Hippocampal formation (tissue), 2 donors: ENCODE data around the gene PDLIM5.
"Not testable (repeated sequence)": the region's sequence is repeated elsewhere in the genome, so short reads cannot be mapped to it uniquely, and the experiment has no call there.

ENCODE experiments used
- DNase-seq, 2 donors: peaks; one replicate each; lab custom pipeline; 2025; lab: John Stamatoyannopoulos, UW

Gene PDLIM5

DNA sequence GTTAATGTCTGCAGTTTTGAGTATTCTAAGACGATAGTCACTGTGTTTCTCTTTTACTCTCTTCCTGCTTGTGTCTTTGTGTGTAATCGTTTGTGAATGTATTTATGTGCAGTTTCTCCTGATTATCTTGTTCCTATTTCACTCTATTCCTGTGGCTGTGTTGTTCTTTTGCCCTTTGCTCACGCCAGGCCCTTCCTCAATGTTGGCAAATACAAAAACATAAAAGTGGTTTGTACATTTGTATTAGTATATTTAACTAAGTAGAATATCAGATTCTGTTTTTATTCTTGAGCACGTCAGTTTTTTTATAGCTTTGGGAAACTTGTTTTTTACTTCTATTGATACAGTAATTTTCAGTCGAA is 198.4 kb downstream of the PDLIM5 start:
- DNase-seq, result no peak

DNA sequence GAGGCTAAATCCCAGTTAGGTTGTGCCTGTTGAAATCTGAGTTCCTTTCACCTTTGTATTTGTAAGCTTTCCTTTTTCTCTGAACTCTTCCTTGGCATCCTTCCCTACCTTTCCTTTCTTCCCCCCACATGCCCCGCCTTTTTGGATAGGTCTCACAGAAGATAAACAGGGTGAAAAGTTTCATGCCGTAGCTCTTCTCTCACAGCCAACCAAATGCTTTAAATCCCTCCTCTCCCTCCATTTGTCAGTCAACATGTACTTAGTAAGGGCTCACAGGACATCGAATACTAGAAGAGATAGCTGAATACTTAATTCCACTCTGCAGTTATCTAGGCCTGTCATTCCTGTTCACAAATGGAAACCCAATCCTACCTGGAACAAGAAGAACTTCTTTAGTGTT is 198.9 kb downstream of the PDLIM5 start:
- DNase-seq, result no peak

DNA sequence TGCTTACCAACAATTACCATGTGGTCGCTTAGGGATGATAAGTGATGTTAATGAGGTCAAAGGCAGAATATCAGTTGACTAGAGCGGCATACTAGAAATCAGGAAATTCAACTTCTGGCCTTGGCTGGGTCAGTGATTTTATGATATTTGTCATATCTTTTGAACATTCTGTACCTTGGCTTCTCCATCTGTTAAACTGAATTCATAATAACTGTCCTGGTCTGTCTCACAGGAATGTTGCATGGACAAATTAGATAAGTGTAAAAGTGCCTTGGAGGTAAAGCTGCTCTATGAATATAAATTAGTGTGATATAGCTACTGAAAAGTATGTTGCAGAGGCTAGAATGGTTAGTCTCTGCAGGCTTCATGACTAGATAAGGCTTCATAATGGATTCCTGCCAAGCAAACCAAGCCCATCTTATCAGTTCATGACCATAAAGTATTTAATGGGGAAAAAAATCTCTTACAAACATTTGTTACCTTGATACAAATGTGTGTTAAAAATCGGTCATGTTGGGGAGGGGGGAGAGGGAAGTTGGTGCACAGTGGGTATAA is 201.4 kb downstream of the PDLIM5 start:
- no peak for DNase-seq

DNA sequence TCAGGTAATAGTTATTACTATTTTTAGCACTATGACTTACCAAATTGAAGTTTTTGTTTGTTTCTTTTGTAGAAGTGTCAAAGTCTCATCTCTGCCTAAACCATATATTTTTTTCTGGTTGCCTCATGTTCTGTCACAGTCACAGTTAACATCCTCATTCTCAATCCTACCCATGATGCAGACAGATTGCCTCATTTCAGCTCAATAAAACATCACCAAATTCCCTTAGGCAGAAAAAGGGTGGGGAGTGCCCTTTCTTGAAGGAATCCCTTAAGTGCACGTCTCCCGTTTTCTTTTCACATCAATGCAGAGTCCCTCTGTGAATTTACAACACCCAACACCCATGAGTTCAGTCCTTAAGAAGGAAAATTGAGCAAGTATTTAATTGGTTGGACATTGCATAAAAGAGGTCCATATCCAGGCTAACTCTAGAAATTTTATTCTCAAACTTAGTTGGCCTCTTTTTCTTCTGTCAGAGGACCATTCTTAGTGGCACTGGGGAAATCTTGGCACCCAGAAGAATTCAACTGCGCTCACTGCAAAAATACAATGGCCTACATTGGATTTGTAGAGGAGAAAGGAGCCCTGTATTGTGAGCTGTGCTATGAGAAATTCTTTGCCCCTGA is 202.4 kb downstream of the PDLIM5 start:
- no peak for DNase-seq

DNA sequence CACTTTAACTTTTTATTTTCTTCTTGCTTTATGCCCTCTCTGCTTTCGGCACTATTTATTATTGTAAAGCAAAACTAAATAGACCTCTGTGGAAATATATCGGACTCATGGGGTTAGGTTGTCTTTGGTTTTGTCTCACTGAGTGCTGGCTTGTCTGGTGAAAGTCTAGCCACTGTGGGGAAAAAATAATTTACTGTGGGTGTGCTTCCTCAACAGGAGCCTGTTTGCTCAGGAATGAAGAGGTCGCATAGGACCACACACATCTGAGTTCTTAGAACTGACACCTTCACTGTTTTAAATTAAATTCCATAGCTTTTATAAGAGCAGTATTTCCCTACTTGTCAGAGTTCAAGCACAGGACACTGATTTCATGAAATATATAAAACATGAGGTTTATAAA is 203.0 kb downstream of the PDLIM5 start:
- no peak for DNase-seq

DNA sequence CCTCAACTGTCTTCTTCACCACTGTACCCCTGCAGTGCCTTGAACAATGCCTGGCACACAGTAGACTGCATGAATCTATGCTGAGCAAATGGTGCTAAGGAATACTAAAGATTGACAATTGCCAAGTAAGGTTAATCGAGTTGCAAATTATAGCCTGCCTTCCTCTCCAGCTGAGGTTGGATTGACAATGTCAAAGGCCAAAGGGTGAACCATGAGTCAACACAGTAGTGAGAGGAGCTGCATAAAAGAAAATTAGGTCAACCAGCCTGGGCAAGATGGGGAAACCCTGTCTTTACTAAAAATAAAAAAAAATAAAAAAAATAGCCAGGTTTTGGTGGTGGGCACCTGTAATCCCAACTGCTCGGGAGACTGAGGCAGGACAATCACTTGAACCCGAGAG is 208.9 kb downstream of the PDLIM5 start:
- no peak for DNase-seq

DNA sequence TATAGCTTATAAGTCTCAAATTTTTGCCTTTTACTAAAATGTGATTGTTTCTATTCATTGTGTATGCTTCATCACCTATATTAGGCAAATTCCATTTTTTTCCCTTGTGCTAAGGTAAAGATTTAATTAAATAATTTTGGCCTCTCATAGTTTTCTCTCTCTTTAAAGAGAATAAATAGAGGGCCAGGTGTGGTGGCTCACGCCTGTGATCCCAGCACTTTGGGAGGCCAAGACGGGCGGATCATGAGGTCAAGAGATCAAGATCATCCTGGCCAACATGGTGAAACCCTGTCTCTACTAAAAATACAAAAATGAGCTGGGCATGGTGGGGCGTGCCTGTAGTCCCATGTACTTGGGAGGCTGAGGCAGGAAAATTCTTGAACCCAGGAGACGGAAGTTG is 213.3 kb downstream of the PDLIM5 start:
- not testable (repeated sequence) for DNase-seq

DNA sequence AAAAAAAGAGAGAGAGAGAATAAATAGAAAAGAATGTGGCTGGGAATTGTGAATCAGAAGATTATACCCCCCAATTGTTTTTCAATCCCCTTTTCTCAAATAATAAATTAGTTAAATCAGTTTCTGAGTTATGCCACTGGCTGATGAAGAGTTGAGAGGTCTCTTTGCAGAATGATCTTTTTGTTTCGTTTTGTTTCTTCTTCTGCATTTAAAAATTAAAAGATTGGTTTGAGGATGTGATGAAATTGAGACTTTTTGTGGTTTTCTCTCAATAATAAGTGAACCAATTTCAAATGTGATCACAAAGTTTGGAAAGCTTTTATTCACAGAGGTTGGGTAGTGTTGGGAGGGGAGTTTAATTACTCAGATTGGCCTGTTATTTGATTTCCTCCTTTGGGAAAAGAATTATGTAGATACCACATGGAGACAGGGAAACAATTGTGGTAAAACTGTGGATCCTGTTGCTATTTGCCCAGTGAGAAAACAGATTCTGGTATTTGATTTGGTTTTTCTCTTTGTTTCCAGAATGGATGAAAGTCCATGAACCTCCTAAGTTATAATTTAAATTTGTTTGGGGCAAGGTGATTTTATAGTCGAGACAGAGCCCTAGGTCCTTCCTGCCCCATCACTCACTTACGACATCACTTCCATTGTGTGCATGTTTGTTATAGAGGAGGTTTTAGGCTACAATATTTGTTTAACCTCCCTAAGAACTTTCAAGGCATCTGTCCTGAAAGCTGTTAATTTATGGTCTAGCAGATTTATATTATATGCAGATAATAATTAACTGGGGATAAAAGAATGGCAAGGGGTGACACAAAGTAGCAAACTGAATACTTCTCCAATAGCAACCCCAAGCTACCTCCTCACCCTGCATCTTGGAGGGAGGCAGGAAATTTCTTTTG is 214.0 kb downstream of the PDLIM5 start:
- DNase-seq, result no peak

DNA sequence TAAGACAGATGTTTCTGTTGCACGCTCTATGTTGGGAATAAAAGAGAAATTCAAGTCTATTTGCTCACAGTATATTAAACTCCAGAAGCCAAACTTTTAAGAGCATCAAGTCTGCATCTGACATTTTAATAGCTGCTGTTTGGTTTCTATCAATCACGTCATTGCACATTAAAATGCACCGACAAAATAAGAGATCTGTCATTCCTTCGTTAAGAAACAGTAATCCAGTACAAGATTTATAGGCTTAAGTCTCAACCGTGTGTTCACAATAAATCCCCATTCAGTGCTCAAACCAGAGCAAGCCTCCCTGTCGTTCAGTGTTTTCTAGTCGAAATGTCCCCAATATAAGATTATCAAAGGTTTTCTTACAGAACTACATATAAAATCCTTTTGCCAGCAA is 217.0 kb downstream of the PDLIM5 start:
- no peak for DNase-seq

DNA sequence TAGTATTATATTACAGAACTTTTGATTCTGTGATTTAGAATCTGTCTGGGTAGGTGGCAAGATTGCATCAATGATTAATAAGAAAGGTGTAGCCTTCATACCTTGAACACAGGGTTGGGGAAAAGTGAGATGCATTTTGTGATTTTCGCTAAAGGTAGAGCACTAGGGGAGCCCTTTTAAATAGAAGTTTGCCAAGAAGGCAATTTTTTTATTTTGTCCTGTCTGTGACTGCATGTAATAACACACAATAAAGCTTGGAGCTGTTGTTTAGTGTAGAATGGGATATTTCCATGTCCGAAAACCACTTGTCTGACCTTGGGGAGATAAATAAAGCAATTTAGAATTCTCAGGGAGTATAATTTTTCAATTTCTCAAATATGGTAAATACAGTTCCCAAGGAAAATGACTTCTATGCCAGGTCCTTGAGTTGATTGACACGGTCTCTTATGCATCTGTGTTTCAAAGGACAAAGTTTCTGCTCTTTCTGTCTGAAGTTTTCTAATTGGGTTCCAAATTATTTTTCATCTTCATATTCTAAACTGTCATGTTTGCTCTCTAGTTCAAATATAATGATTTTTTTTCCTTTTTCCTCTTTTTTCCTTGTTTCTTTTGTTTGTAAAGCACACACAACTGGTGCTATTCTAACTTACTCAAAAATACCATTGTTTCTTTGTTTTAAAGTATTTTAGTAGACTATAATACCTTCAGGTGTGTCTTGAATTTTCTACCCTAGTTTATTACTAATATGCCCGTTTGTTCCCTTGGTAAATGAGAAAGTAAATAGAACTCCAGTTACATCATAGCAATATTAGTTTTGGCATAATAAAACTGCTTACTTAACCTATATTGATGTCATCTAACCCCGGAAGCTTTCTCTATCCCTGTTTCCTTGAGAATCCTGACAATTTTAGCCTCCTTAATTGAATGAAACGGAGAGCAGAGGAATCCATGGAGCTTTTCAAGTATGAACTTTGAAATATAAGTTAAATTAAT is 218.2 kb downstream of the PDLIM5 start:
- no peak for DNase-seq

DNA sequence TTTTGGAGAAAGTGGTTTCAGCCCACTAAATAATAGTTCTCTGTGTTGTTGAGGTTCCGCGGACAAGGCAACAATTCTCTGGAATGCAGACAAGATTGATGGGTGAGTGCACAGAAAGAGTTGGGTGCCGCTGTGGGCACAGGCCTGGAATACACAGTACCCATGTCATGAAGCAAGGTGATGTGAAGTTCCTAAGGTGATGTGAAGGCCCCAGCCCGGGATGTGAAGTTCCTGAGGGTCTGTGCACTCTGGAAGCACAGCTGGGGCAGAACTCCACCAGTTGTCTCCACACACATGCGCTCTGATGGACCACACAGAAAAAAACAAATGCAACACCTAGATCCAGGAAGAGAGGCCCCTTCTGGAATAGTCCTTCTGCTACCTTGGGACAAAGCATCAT is 219.4 kb downstream of the PDLIM5 start:
- DNase-seq, result no peak

DNA sequence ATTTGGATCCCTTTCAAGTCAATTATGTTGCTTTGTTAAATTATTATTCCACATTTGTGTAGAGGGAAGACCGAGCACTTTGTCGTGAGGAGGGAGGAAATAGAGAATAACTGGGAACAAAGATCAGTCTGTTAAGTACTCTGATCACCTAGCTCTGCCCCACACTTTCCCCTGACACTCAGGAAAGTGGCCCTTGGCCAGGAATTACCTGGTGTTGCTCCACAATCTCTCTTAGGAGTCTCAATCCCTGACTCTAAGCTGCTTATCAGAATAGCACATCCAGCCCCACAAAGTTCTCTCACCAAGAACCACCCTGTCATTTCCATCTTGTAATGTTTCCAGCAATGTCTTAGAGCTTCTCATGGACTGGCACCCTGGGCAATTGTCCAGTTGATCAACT is 222.2 kb downstream of the PDLIM5 start:
- DNase-seq, result no peak

DNA sequence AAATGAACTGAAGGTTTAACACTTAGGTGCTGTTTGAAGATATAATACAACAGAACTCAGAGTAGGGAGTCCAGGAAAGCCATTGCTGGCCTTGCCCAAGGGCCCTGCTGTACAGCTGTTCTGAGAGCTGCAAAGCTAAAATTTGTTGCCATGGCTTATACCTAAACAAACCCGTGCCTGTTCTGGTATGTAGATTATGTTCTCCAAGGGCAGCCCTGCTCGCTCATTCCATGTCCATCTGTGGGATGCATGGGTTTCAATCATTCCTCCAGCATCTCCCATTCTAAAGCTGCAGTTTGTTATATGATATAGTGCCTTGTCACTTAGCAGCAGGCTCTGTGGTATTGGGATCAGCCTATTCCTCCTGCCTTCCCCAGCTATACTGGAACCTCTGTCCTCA is 225.2 kb downstream of the PDLIM5 start:
- DNase-seq, result no peak

DNA sequence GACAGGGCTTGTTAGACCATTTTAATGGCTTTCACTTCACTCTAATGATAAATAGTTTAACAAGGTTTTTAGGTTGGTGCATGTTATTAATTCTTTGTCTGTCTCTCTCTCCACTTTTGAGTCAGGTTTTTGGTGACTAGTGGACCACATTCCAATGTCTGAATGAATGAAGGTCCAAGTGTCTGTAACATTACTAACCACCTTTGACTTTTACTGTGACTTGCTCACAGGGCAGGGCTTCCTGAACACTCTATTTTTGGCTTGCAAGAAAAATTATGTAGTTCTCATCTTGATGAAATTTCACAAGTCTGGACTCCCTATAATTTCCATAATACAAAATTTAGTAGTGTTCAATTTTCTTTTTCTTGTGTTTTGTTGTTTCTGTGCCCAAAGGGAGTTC is 227.2 kb downstream of the PDLIM5 start:
- DNase-seq, result no peak

DNA sequence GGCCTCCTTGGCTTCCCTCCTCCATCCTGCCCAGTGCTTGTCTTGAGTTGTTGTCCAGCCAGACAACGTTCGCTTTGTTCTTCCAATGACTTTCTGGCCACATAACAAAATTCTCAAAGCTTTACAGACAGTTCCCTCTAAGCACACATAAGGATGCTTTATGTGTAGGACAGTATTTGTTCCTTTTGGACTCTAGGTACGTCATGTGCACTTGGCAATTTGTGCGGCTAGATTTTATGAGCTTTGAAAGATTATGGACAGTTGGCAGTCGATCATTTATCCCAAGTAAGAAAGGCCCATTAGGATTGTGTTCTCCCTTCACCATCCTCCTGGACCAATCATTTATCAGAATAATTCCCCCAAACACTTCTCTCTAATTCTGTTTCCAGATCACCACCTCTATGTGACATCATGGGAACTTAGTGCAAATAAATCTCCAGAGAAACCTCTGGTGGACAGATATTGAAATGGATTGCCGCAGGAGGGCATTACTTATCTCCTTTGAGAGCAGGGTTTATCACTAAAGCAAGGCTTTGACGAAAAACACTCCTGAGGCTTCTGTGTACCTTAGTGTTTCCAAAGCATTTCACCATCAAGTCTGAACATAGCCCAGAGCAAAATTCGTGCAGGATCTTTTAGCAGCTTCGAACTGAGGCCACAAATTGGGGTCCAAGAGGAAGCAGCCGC is 228.6 kb downstream of the PDLIM5 start:
- DNase-seq, result no peak

DNA sequence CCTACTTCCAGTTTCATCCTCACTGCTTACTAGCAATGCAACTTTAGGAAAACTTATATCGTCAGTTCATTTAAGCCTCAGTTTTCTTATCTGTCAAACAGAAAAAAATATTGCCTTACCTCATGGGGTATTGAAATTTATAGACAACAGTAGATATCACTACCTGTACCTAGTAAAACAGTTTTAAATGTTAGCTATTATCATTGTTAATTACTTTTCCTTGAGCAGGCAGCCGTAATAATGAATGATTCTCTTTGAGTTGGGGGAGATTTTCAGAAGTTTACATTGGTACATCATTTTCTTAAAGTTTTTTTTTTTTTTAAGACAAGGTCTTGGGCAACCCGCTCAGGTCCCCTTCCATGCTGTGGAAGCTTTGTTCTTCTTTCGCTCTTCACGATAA is 234.3 kb downstream of the PDLIM5 start:
- no peak for DNase-seq

DNA sequence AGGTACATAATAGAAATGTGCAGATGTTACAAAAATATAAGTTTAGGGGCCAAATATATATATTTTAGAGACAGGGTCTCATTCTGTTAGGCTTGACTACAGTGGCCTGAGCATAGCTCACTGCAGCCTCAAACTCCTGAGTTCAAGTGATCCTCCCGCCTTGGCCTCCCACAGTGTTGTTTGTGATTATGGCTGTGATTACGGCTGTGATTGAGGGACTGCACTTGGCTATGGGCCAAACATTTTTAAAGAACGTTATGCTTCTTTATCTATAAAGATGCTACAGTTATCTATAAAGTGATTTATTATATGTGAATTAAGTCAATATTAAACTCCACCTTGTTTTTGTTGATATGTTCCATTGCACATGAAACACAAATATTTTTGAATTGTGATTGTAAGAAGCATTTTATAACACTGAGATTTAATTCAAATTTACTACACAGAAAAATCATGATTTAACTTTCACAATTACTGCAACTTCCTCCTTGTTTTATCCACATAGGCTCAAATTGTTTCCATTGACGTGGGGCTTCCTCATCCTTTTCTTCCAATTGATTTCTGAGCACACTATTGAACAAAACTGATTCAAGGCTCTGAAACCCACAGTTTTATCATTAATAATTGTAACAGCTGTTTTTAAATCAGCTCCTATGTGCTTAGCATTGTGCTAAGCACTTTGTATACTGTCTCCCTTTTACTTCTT is 237.6 kb downstream of the PDLIM5 start:
- DNase-seq, result no peak

DNA sequence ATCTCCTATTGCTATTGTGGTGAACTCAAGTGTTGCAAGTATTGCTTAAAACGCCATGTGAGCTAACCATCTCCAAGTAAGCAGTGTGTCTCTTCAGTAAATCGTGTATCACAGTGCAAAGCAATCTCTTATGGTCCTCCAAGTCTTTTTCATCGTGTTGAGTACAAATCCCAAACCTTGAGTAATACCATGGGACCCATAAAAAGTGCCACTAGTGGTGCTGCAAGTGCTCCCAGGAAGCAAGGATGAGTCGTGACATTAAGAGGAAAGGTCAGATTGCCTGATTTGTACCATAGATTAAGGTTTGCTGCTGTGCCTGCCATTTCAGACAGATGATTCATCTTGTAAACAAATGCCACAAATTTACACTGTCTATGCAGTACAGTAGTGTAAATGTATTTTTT is 239.1 kb downstream of the PDLIM5 start:
- no peak for DNase-seq

DNA sequence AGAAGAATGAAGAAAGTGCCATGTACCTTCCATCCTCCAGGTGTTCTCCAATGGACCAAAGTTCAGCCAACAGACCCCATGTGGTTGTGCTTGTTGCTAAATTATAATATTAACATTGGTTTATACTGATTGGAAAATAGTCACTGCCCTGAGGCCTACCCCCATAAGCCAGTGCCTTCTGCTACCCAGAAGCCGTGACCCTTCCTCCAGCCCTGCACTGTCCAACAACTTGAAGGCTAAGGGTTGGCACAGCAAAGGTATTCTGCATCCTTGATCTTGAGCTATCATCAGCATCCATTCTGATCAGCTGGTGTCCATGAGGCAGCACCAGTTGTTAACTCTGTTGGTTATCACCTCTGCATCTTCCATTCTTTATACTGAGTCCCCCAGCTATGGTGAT is 239.8 kb downstream of the PDLIM5 start:
- no peak for DNase-seq

DNA sequence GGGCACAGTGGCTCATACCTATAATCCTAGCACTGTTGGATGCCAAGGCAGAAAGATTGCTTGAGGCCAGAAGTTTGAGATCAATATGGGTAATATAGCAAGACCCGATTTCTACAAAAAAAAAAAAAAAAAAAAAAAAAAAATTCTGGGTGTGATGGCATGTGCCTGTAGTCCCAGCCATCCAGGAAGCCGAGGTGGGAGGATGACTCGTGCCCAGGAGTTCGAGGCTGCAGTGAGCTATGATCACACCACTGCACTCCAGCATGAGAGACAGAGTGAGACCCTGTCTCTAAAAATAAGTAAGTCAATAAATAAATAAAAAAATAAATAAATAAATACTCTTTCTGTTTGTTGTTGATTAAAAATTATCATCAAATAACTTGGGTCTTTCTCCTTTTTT is 243.6 kb downstream of the PDLIM5 start:
- DNase-seq, result no peak

DNA sequence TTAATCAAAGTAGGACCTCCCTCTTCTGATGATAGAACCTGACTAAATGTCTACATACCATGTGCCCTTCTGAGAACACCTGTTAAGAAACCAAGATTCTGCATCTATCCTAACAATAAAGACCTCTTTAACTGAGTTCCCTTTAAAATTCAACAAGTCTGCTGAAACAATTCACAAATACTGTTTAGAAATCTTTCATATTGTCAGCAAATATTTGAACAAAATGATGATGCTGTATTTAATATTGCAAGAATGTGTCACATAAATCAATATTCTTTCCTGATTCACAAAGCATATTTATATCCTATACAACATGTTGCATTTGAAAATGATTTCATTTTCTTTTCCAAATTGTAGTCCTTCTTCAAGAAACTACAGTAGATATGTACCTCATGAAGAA is 246.4 kb downstream of the PDLIM5 start:
- DNase-seq, result no peak
